ENCODE data around the gene ROGDI. TPM values are rescaled to one million over a fixed set of nuclear protein-coding genes. Genes with fewer than 3 reads are reported as not detected.

ROGDI gene
- total and polyA plus RNA-seq, 4 donors, result 42.3 to 134 (median 89.7) TPM

DNA sequence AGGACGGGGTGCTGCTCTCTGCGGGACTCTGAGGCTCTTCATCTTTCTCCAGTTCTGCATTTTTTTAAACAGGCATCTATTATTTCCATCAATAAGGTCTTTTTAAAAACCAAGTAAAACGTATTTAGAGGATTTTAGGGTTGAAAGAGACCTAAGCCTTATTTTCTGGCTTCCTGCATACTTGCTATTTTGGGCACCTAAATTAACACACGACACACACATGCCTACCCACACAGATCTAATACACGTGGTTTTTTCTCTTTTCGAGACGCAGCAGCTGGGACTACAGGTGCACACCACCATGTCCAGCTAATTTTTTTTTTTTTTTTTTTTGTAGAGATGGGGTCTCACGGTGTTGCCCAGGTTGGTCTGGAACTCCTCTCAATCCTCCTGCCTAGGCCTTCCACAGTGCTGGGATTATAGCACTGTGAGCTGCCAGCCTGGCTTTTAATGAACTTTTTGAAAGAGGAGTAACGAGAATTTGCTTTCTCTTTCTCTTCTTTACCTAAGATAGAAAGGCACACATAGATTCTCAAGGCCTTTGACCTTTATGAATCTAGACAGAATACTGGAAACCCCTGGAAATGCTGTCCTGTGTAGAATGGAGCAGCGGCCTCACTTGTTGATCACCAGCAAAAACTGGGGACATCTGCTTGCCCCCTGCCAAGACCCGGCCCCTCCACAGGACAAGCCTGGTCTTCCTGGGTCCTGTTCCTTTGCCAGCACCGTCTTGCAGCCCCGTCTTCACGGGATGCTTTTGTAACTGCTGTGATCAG is 54.3 kb downstream of the ROGDI start:
- 93% methylated on average over 6 of the region's 14 CpGs for WGBS (ENCODE audit: insufficient coverage)
- H3K27ac ChIP-seq (ENCODE audit: low read depth, low read length), result no peak overlapping the region
- H3K27me3 ChIP-seq (ENCODE audit: control insufficient read depth, insufficient read depth, low read length), result no peaks in the 10 kb centered on the region
- peaks cover 15% of the 10 kb centered on the region for H3K4me1 ChIP-seq (ENCODE audit: control insufficient read depth, insufficient read depth, low read length)
- H3K4me3 ChIP-seq (ENCODE audit: low read depth, low read length), result no peak overlapping the region
- DNase-seq (ENCODE audit: low read depth in 4 of 6, low spot score in 6 of 6), result no peak
- peaks cover 72% of the 10 kb centered on the region for H3K36me3 ChIP-seq (ENCODE audit: control insufficient read depth, insufficient read depth, low read length)
- no peaks in the 10 kb centered on the region for H3K9me3 ChIP-seq (ENCODE audit: control insufficient read depth, insufficient read depth, low read length)

DNA sequence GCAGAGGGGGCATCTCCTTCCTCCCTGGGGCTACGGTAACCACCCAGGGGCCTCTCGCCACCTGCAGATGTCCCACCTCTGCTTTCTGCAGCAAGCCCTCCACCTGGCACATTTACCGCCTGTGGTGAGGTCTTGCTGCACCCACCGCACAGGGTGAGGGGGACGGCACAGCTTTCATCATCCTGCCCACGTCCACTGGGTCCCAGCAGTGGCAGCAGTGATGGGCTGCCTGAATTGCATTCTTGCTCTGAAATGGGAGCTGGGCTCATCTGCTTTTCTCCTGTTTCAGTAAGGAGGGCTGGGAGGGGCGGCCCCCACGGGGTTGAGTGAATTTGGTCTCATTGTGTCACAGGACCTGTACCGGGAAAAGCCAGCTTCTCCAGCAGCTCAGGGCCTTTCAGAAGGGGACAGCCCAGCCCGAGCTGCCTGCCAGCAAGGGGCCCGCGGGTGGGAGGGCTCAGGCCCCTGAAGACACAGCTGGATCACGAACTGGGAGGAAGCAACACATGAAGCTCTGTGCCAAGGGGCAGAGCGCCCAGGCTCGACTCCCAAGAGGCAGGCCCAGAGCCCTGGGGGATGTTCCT is 55.4 kb downstream of the ROGDI start:
- H3K36me3 ChIP-seq (ENCODE audit: control insufficient read depth, insufficient read depth, low read length), result peaks cover 62% of the 10 kb centered on the region
- no peak overlapping the region for H3K27ac ChIP-seq (ENCODE audit: low read depth, low read length)
- peaks cover 17% of the 10 kb centered on the region for H3K4me1 ChIP-seq (ENCODE audit: control insufficient read depth, insufficient read depth, low read length)
- WGBS (ENCODE audit: insufficient coverage), result 48% methylated on average over 14 of the region's 15 CpGs
- no peaks in the 10 kb centered on the region for H3K9me3 ChIP-seq (ENCODE audit: control insufficient read depth, insufficient read depth, low read length)
- DNase-seq (ENCODE audit: low read depth in 4 of 6, low spot score in 6 of 6), result peak in 1 of 6 donors; percentile 65
- H3K4me3 ChIP-seq (ENCODE audit: low read depth, low read length), result no peak overlapping the region
- H3K27me3 ChIP-seq (ENCODE audit: control insufficient read depth, insufficient read depth, low read length), result no peaks in the 10 kb centered on the region

Small RNA genes lying within 50 kb of the gene (small RNA-seq; reads per million reads assigned to genes)
- gene RF00017 (ENCODE audit: low replicate concordance), result not detected

Other genes with a start within 250 kb of the ROGDI start
- under 1 TPM; 0.50 TPM for gene C16orf96, start 246.3 kb downstream of the ROGDI start, total RNA-seq
- under 1 TPM; 0.71 to 0.74 TPM for gene C16orf96, start 246.3 kb downstream of the ROGDI start, polyA plus RNA-seq (ENCODE audit: insufficient read length in 2 of 2)
- 10 to 100 TPM in 1 of 2 donors, 1 to 10 TPM in 1; 2.2 to 11.2 TPM for gene UBALD1, start 187.7 kb downstream of the ROGDI start, total RNA-seq
- gene UBALD1, start 187.7 kb downstream of the ROGDI start, polyA plus RNA-seq (ENCODE audit: insufficient read length in 2 of 2), result 10 to 100 TPM; 40.3 to 42.6 TPM
- gene MGRN1, start 177.8 kb downstream of the ROGDI start, total RNA-seq, result 10 to 100 TPM; 29.5 to 31.3 TPM
- 100 to 1,000 TPM; 106 to 113 TPM for gene MGRN1, start 177.8 kb downstream of the ROGDI start, polyA plus RNA-seq (ENCODE audit: insufficient read length in 2 of 2)
- gene NUDT16L1, start 109.1 kb downstream of the ROGDI start, total RNA-seq, result 10 to 100 TPM; 30.6 to 39.5 TPM
- 10 to 100 TPM; 61.1 to 61.8 TPM for gene NUDT16L1, start 109.1 kb downstream of the ROGDI start, polyA plus RNA-seq (ENCODE audit: insufficient read length in 2 of 2)
- gene ANKS3, start 68.4 kb downstream of the ROGDI start, total RNA-seq, result 10 to 100 TPM; 20.2 to 29.0 TPM
- gene ANKS3, start 68.4 kb downstream of the ROGDI start, polyA plus RNA-seq (ENCODE audit: insufficient read length in 2 of 2), result 10 to 100 TPM; 29.6 to 48.1 TPM
- 1 to 10 TPM; 1.2 to 4.1 TPM for gene DNAAF8, start 68.1 kb downstream of the ROGDI start, total RNA-seq
- gene DNAAF8, start 68.1 kb downstream of the ROGDI start, polyA plus RNA-seq (ENCODE audit: insufficient read length in 2 of 2), result 1 to 10 TPM; 5.4 to 6.0 TPM
- 10 to 100 TPM in 1 of 2 donors, 1 to 10 TPM in 1; 5.8 to 15.3 TPM for gene ZNF500, start 35.5 kb downstream of the ROGDI start, total RNA-seq
- gene ZNF500, start 35.5 kb downstream of the ROGDI start, polyA plus RNA-seq (ENCODE audit: insufficient read length in 2 of 2), result 10 to 100 TPM; 13.6 to 21.7 TPM
- gene SEPTIN12, start 14.3 kb downstream of the ROGDI start, total RNA-seq, result under 1 TPM in 1 of 2 donors, not detected in 1; 0.28 TPM
- gene SEPTIN12, start 14.3 kb downstream of the ROGDI start, polyA plus RNA-seq (ENCODE audit: insufficient read length in 2 of 2), result under 1 TPM; 0.47 to 1.00 TPM
- not detected for gene SMIM22, start 7.3 kb downstream of the ROGDI start, total RNA-seq
- gene SMIM22, start 7.3 kb downstream of the ROGDI start, polyA plus RNA-seq (ENCODE audit: insufficient read length in 2 of 2), result 1 to 10 TPM; 1.4 to 2.4 TPM
- 10 to 100 TPM; 52.5 to 55.2 TPM for gene GLYR1, start 44.7 kb upstream of the ROGDI start, total RNA-seq
- gene GLYR1, start 44.7 kb upstream of the ROGDI start, polyA plus RNA-seq (ENCODE audit: insufficient read length in 2 of 2), result 100 to 1,000 TPM; 106 to 134 TPM
- gene UBN1, start 44.8 kb upstream of the ROGDI start, total RNA-seq, result 10 to 100 TPM; 13.8 to 17.5 TPM
- 10 to 100 TPM; 15.6 to 17.1 TPM for gene UBN1, start 44.8 kb upstream of the ROGDI start, polyA plus RNA-seq (ENCODE audit: insufficient read length in 2 of 2)
- gene PPL, start 134.5 kb upstream of the ROGDI start, total RNA-seq, result 1 to 10 TPM; 2.7 to 3.8 TPM
- gene PPL, start 134.5 kb upstream of the ROGDI start, polyA plus RNA-seq (ENCODE audit: insufficient read length in 2 of 2), result 1 to 10 TPM; 3.6 to 5.6 TPM
- 1 to 10 TPM; 1.6 to 4.5 TPM for gene SEC14L5, start 155.7 kb upstream of the ROGDI start, total RNA-seq
- 1 to 10 TPM in 1 of 2 donors, under 1 TPM in 1; 0.93 to 1.8 TPM for gene SEC14L5, start 155.7 kb upstream of the ROGDI start, polyA plus RNA-seq (ENCODE audit: insufficient read length in 2 of 2)
- 1 to 10 TPM; 6.9 to 7.3 TPM for gene NAGPA, start 231.3 kb upstream of the ROGDI start, total RNA-seq
- gene NAGPA, start 231.3 kb upstream of the ROGDI start, polyA plus RNA-seq (ENCODE audit: insufficient read length in 2 of 2), result 10 to 100 TPM; 10.5 to 15.1 TPM

Measured in spinal cord (tissue), 10 donors.